Liver (tissue), 9 donors: ENCODE results near the gene ERO1B. TPM values are rescaled to one million over a fixed set of nuclear protein-coding genes. Genes with fewer than 3 reads are reported as not detected.

Experiments
- DNase-seq: peaks from one replicate; pipeline ENCODE4 v3.0.0-alpha.2; 2017; ENCODE audit warnings: low spot score
- H3K27ac ChIP-seq, 2 donors: one replicate each; pipeline ENCODE4 v1.7.0; 2013; ENCODE audit warnings: inconsistent platforms in 2 of 2, low read length in 2 of 2, control low read depth in 1 of 2, low read depth in 1 of 2, mild to moderate bottlenecking in 1 of 2
- H3K27me3 ChIP-seq, 4 donors: one replicate each; pipeline versions ENCODE4 v1.6.1 to v1.7.0; 2013; ENCODE audit warnings: low read length in 3 of 4, inconsistent platforms in 1 of 4, mild to moderate bottlenecking in 1 of 4, moderate library complexity in 1 of 4; ENCODE audit not compliant: control insufficient read depth in 4 of 4, insufficient read depth in 4 of 4
- H3K36me3 ChIP-seq, 4 donors: one replicate each; pipeline versions ENCODE4 v1.6.1 to v1.7.0; 2013; ENCODE audit warnings: low read length in 3 of 4, mild to moderate bottlenecking in 3 of 4, low read depth in 1 of 4, moderate library complexity in 1 of 4; ENCODE audit not compliant: control insufficient read depth in 4 of 4, insufficient read depth in 3 of 4
- H3K4me1 ChIP-seq, 4 donors: one replicate each; pipeline versions ENCODE4 v1.6.1 to v1.7.0; 2013; ENCODE audit warnings: low read length in 3 of 4, mild to moderate bottlenecking in 3 of 4, moderate library complexity in 1 of 4; ENCODE audit not compliant: control insufficient read depth in 4 of 4, insufficient read depth in 4 of 4
- H3K4me3 ChIP-seq, 3 donors: one replicate each; pipeline versions ENCODE4 v1.6.1 to v1.7.0; 2013; ENCODE audit warnings: low read length in 3 of 3, control low read depth in 1 of 3, low read depth in 1 of 3, mild to moderate bottlenecking in 1 of 3
- H3K9ac ChIP-seq, 2 donors: one replicate each; pipeline ENCODE4 v1.7.0; 2013; ENCODE audit warnings: low read length in 2 of 2, mild to moderate bottlenecking in 2 of 2, moderate library complexity in 2 of 2, control low read depth in 1 of 2, low read depth in 1 of 2
- H3K9me3 ChIP-seq, 4 donors: one replicate each; pipeline versions ENCODE4 v1.6.1 to v1.7.0; 2013; ENCODE audit warnings: low read length in 3 of 4; ENCODE audit not compliant: control insufficient read depth in 4 of 4
- ATF3 ChIP-seq: IDR thresholded peaks from 2 replicates; pipeline ENCODE4 v1.6.1; 2016; ENCODE audit warnings: antibody characterized with exemption
- CTCF ChIP-seq: fragments of 150-350 bp; IDR thresholded peaks from 2 replicates; pipeline ENCODE4 v1.5.1; 2017; ENCODE audit warnings: improper control_type of control experiment, low read depth, low read length; ENCODE audit not compliant: missing input control
- EGR1 ChIP-seq, 2 donors: IDR thresholded peaks; 2 replicates each; pipeline ENCODE4 v1.6.1; 2016 to 2018; ENCODE audit warnings: antibody characterized with exemption in 2 of 2, low read depth in 2 of 2
- FOXA1 ChIP-seq: IDR thresholded peaks from 2 replicates; pipeline ENCODE4 v1.6.1; 2016; ENCODE audit warnings: antibody characterized with exemption
- FOXA2 ChIP-seq: IDR thresholded peaks from 2 replicates; pipeline ENCODE4 v1.6.1; 2016; ENCODE audit warnings: antibody characterized with exemption
- HNF4A ChIP-seq, 2 donors: conservative IDR thresholded peaks; 2 replicates each; pipeline ENCODE4 v1.6.1; 2016; ENCODE audit warnings: antibody characterized with exemption in 2 of 2, mild to moderate bottlenecking in 2 of 2
- HNF4G ChIP-seq: IDR thresholded peaks from 2 replicates; pipeline ENCODE4 v1.6.1; 2016; ENCODE audit warnings: antibody characterized with exemption
- JUND ChIP-seq, 2 donors: IDR thresholded peaks; 2 replicates each; pipeline ENCODE4 v1.6.1; 2016; ENCODE audit warnings: antibody characterized with exemption in 2 of 2
- NR2F2 ChIP-seq: IDR thresholded peaks from 2 replicates; pipeline ENCODE4 v1.6.1; 2016; ENCODE audit warnings: antibody characterized with exemption
- REST ChIP-seq: IDR thresholded peaks from 2 replicates; pipeline ENCODE4 v1.6.1; 2016; ENCODE audit warnings: antibody characterized with exemption, mild to moderate bottlenecking
- RXRA ChIP-seq, 2 donors: IDR thresholded peaks; 2 replicates each; pipeline ENCODE4 v1.6.1; 2017 to 2018; ENCODE audit warnings: antibody characterized with exemption in 2 of 2, mild to moderate bottlenecking in 1 of 2
- SP1 ChIP-seq: IDR thresholded peaks from 2 replicates; pipeline ENCODE4 v1.6.1; 2018; ENCODE audit warnings: antibody characterized with exemption, mild to moderate bottlenecking
- TAF1 ChIP-seq: conservative IDR thresholded peaks from 2 replicates; pipeline ENCODE4 v1.6.1; 2016; ENCODE audit warnings: antibody characterized with exemption, mild to moderate bottlenecking
- YY1 ChIP-seq: IDR thresholded peaks from 2 replicates; pipeline ENCODE4 v1.6.1; 2016; ENCODE audit warnings: antibody characterized with exemption, mild to moderate bottlenecking
- ZBTB33 ChIP-seq: IDR thresholded peaks from 2 replicates; pipeline ENCODE4 v1.6.1; 2016; ENCODE audit warnings: antibody characterized with exemption
- WGBS: extraction: QIAGEN DNeasy Blood & Tissue Kit; methylation state at CpG from one replicate; pipeline ENCODE4 v1.1.7; 2013; 5-methylcytosine and 5-hydroxymethylcytosine counted together
- polyA plus RNA-seq, 2 donors: library from polyadenylated mRNA; stranded (reverse) in 1 of 2; unstranded in 1 of 2; fragments of 200-250 nt in 1 of 2; fragments of >200 nt in 1 of 2; fragmentation: Nextera tagmentation in 1 of 2; extraction: Ambion mirVana in 1 of 2; gene quantifications; one replicate each; pipeline versions ENCODE4 v1.2.1 to v1.2.3, GENCODE V29; 2013 to 2015
- total RNA-seq, 2 donors: library from RNA; depleted of rRNA; stranded (reverse); fragments of >200 nt; gene quantifications; one replicate each; pipeline ENCODE4 v1.2.3, GENCODE V29; 2014
- TF ChIP-seq, protein P1 (sequence below): IDR thresholded peaks from 2 replicates; pipeline ENCODE4 v1.6.1; 2016; ENCODE audit warnings: antibody characterized with exemption
- donor health status: healthy.
- donor health status: healthy.
- donor health status: healthy.
- donor health status: healthy.
- donor health status: healthy.

ERO1B gene
- total and polyA plus RNA-seq, 4 donors, result 5.5 to 22.9 (median 8.9) TPM

- peaks cover 0 to 6% (median 3%) of the 10 kb centered on the region in 4 donors for H3K9me3 ChIP-seq
- H3K4me1 ChIP-seq, result no peaks in the 10 kb centered on the region
- no peak overlapping the region for H3K4me3 ChIP-seq
- H3K27me3 ChIP-seq, result no peaks in the 10 kb centered on the region
- no peak overlapping the region for H3K9ac ChIP-seq
- DNase-seq, result no peak
- no peak overlapping the region for H3K27ac ChIP-seq
- TF ChIP-seq ZBTB33 (no peak), HNF4G (no peak), CTCF (no peak), FOXA2 (no peak), JUND (IDR thresholded peaks at IDR 0.05) (no peak), NR2F2 (no peak), ATF3 (no peak), TAF1 (no peak), REST (no peak), EGR1 (IDR thresholded peaks at IDR 0.05; ENCODE audit: low read depth in 2 of 2) (no peak)
- TF ChIP-seq, protein P1, sequence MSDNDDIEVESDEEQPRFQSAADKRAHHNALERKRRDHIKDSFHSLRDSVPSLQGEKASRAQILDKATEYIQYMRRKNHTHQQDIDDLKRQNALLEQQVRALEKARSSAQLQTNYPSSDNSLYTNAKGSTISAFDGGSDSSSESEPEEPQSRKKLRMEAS, result no peak
- peaks cover 2 to 7% (median 5%) of the 10 kb centered on the region in 4 donors for H3K36me3 ChIP-seq
Observed at GRCh38 chr1:236261898-236262297, 19.9 kb downstream of the ERO1B start.

GRCh38 chr1:236261033-236261432, 20.7 kb downstream of the ERO1B start:
- no peak for DNase-seq
- no peak overlapping the region for H3K4me3 ChIP-seq
- WGBS, result 99% methylated on average over 1 of the region's 1 CpG
- H3K4me1 ChIP-seq, result no peaks in the 10 kb centered on the region
- H3K9me3 ChIP-seq, result peaks cover 0 to 6% (median 3%) of the 10 kb centered on the region in 4 donors
- TF ChIP-seq CTCF (no peak), EGR1 (IDR thresholded peaks at IDR 0.05; ENCODE audit: low read depth in 2 of 2) (no peak), TAF1 (no peak), NR2F2 (no peak), JUND (IDR thresholded peaks at IDR 0.05) (no peak), ATF3 (no peak), HNF4G (no peak), HNF4A (conservative IDR thresholded peaks at IDR 0.05) (no peak), FOXA1 (no peak), REST (no peak), SP1 (no peak), YY1 (no peak), RXRA (IDR thresholded peaks at IDR 0.05) (no peak)
- no peaks in the 10 kb centered on the region for H3K27me3 ChIP-seq
- H3K27ac ChIP-seq, result no peak overlapping the region
- no peak overlapping the region for H3K9ac ChIP-seq
- peaks cover 0 to 4% (median 3%) of the 10 kb centered on the region in 4 donors for H3K36me3 ChIP-seq
